H1 (cell line): ENCODE data around the gene STX7. TPM values are rescaled to one million over a fixed set of nuclear protein-coding genes. Genes with fewer than 3 reads are reported as not detected.

Experiments used
- CBX8 ChIP-seq: fragments of 300-800, 300-1000 bp; sonication (generic); IDR thresholded peaks from 2 replicates; pipeline ENCODE4 v1.7.1; 2016; ENCODE audit warnings: low read depth, low read length, borderline replicate concordance
- PHF8 ChIP-seq: fragments of 200-600 bp; sonication (generic); conservative IDR thresholded peaks from 2 replicates; pipeline ENCODE4 v1.7.1; 2012; ENCODE audit warnings: low read depth, mild to moderate bottlenecking, inconsistent platforms, low read length, moderate library complexity
- RFX5 ChIP-seq: IDR thresholded peaks from 2 replicates; pipeline ENCODE4 v1.6.1; 2011; ENCODE audit warnings: low read depth, low read length, improper control_type of control experiment, borderline replicate concordance
- polyA plus RNA-seq, 7 experiments: library from polyadenylated mRNA; depleted of rRNA in 3 of 7; stranded (reverse) in 5 of 7; unstranded in 2 of 7; fragments of >200 nt in 5 of 7; fragments of 200-250 nt in 2 of 7; gene quantifications; 1 replicate in 5 of 7; 2 replicates in 1 of 7; 4 replicates in 1 of 7; pipeline versions ENCODE4 v1.2.1 to v1.2.3, GENCODE V29; 2011 to 2013; ENCODE audit warnings: missing spikeins in 2 of 7, mixed read lengths in 2 of 7
- total RNA-seq: library from RNA; stranded (reverse); fragmentation: NEBNext Ultra II Directional; extraction: Animal tissue kit (Norgen Biotek cat#: 25700); gene quantifications from 2 replicates; pipeline ENCODE4 v1.2.1, GENCODE V29; 2021

STX7 gene
- total and polyA plus RNA-seq, 2 of the 8 experiments (the other 6 are each of a cell fraction or from before 2014, with no cell fraction given): 5.7 to 27.9 TPM

- TF ChIP-seq CBX8: no peak
- TF ChIP-seq PHF8: no peak
- no peak for TF ChIP-seq RFX5
- TF ChIP-seq, all 59 proteins: peak for 0
Measured at GRCh38 chr6:132479131-132479530, 33.8 kb downstream of the STX7 start (continued).
